ENCODE results near the gene NRIP1. TPM values are rescaled to one million over a fixed set of nuclear protein-coding genes. Genes with fewer than 3 reads are reported as not detected.

Gene NRIP1
- total RNA-seq, 1 donor from 2014 or later, result 59.1 TPM

DNA sequence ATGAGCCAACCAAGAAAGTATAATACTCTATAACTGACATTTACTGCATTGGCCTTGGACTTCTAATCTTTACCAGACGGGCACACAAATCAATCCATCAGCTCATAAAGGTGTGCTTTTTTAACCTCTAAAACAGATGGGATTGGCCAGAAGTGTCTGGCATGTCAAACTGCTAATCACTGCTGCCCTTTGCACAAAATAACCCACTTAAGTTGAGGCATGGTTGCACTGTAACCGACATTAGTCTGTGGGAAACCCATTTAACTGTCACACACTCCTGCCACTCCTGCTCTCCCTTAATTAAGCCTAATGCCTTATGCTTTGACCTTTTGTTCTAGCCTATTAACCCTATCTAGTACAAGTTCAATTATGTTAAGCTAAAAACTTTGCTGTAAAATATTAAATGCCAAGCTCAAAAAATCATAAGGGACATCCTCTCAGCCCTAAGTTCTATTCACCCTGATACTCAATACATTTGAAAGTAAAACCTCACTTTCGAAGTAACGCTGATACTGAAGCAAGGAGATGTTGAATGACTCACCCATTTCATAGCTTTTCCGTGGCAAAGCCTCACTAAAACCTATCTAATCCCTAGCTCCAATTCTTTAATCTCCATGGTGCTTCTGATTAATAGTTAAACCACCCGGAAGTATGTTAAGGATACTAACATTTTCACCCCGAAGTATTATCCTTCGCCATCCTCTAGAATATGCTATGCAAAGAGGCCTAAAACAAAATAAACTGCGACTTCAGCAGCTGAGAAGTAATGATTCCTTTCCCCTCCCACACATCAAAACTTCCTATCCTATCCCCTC, 12.9 kb downstream of the NRIP1 start:
- H3K27ac Mint-ChIP-seq, result no peak overlapping the region
- H3K9me3 ChIP-seq (ENCODE audit: low read depth), result no peaks in the 10 kb centered on the region
- peaks cover 30% of the 10 kb centered on the region for H3K4me1 ChIP-seq
- H3K4me2 ChIP-seq, result peak overlapping the region; percentile 63
- no peak overlapping the region for H3K27ac ChIP-seq
- H4K20me1 ChIP-seq (ENCODE audit: low read depth), result peaks cover 90% of the 10 kb centered on the region
- peaks cover 76% of the 10 kb centered on the region for H3K36me3 Mint-ChIP-seq
- H3K9me3 Mint-ChIP-seq, result peaks cover 83% of the 10 kb centered on the region
- H3K4me3 ChIP-seq, result no peak overlapping the region
- no peaks in the 10 kb centered on the region for H3K27me3 ChIP-seq
- no peak for TF ChIP-seq EZH2phosphoT487 (IDR thresholded peaks at IDR 0.05)
- no peak for TF ChIP-seq EZH2 (IDR thresholded peaks at IDR 0.05)
- TF ChIP-seq, protein P1, sequence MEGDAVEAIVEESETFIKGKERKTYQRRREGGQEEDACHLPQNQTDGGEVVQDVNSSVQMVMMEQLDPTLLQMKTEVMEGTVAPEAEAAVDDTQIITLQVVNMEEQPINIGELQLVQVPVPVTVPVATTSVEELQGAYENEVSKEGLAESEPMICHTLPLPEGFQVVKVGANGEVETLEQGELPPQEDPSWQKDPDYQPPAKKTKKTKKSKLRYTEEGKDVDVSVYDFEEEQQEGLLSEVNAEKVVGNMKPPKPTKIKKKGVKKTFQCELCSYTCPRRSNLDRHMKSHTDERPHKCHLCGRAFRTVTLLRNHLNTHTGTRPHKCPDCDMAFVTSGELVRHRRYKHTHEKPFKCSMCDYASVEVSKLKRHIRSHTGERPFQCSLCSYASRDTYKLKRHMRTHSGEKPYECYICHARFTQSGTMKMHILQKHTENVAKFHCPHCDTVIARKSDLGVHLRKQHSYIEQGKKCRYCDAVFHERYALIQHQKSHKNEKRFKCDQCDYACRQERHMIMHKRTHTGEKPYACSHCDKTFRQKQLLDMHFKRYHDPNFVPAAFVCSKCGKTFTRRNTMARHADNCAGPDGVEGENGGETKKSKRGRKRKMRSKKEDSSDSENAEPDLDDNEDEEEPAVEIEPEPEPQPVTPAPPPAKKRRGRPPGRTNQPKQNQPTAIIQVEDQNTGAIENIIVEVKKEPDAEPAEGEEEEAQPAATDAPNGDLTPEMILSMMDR (IDR thresholded peaks at IDR 0.05), result no peak
- no peak for DNase-seq (ENCODE audit: low spot score)
- H3K79me2 ChIP-seq (ENCODE audit: low read depth), result peaks cover 100% of the 10 kb centered on the region
- H3K4me3 Mint-ChIP-seq, result no peak overlapping the region
- no peak overlapping the region for H2AFZ ChIP-seq (replicated peaks)
- no peak overlapping the region for H3K9ac ChIP-seq
- peaks cover 9% of the 10 kb centered on the region for H3F3A ChIP-seq (ENCODE audit: low read depth)
- no peaks in the 10 kb centered on the region for H3K27me3 Mint-ChIP-seq (ENCODE audit: insufficient read depth, low read depth)
- peaks cover 5% of the 10 kb centered on the region for H3K36me3 ChIP-seq
- no peaks in the 10 kb centered on the region for H3K4me1 Mint-ChIP-seq

DNA sequence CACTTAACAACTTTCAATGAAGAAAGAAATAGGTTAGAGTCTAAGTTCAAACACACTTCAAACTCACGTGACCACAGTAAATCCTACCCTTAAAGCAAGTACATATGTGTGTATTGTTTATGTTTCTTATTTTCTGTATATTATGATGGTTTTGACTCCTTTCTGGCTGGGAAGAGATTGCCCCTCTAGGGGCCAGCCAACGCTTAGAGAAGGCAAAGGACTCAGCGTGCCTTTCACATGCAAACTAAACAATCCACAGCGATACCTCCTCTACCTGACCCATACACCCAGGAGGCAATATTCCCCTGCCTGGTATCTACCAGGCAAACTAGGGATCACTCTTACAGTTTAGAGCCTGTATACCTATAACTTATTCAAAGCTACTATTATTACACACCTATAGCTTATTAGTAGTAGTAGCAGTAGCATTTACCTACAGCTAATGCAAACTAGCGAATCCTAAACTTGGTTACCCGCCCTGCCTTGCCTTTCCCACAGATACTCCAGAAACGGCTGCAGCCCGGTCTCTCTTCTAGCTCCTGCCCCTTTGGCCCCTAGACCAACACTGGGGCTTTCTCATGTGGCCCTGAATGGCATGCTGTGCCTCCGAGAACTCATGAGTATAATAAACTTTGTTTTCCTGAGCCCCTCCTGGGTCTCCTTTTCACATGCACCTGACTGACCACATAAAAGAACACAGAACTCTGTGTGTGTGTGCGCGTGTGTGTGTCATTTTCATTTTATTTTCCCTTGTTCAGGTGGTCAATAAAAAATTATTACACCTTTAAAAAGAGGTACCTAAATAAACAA, 14.0 kb downstream of the NRIP1 start:
- peaks cover 78% of the 10 kb centered on the region for H3K36me3 Mint-ChIP-seq
- no peak overlapping the region for H3K9ac ChIP-seq
- H3K4me3 ChIP-seq, result peak overlapping the region; percentile 9
- no peaks in the 10 kb centered on the region for H3K9me3 ChIP-seq (ENCODE audit: low read depth)
- DNase-seq (ENCODE audit: low spot score), result no peak
- H3F3A ChIP-seq (ENCODE audit: low read depth), result peaks cover 9% of the 10 kb centered on the region
- H4K20me1 ChIP-seq (ENCODE audit: low read depth), result peaks cover 81% of the 10 kb centered on the region
- H3K4me3 Mint-ChIP-seq, result no peak overlapping the region
- H3K27ac Mint-ChIP-seq, result no peak overlapping the region
- no peaks in the 10 kb centered on the region for H3K4me1 Mint-ChIP-seq
- H3K27ac ChIP-seq, result no peak overlapping the region
- peak overlapping the region; percentile 63 for H3K4me2 ChIP-seq
- H3K36me3 ChIP-seq, result peaks cover 5% of the 10 kb centered on the region
- no peaks in the 10 kb centered on the region for H3K27me3 Mint-ChIP-seq (ENCODE audit: insufficient read depth, low read depth)
- H3K9me3 Mint-ChIP-seq, result peaks cover 85% of the 10 kb centered on the region
- TF ChIP-seq, protein P1 (IDR thresholded peaks at IDR 0.05), result no peak
- TF ChIP-seq EZH2phosphoT487 (IDR thresholded peaks at IDR 0.05) (no peak), EZH2 (IDR thresholded peaks at IDR 0.05) (no peak)
- H3K4me1 ChIP-seq, result peaks cover 30% of the 10 kb centered on the region
- no peaks in the 10 kb centered on the region for H3K27me3 ChIP-seq
- H2AFZ ChIP-seq (replicated peaks), result no peak overlapping the region
- peaks cover 100% of the 10 kb centered on the region for H3K79me2 ChIP-seq (ENCODE audit: low read depth)

DNA sequence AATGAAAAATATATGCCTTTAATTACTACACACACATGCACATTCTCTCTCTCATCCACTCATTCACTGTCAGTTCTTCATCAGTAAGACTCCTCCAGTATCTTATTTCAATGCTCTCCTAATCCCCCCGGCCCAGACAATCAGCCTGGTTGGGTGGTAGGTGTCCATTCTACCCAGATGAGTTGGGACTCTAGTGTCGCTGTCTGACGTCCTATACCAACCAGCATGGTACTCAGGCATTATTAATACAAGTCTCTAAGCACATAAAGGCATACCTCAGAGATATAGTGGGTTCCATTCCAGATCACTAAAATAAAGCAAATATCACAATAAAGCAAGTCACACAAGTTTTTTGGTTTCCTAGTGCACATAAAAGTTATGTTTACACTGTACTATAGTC, 19.8 kb downstream of the NRIP1 start:
- H3K36me3 ChIP-seq, result peaks cover 16% of the 10 kb centered on the region
- H3K27ac ChIP-seq, result no peak overlapping the region
- Mint-ChIP-seq H3K27ac (no peak overlapping the region), H3K4me3 (no peak overlapping the region), H3K36me3 (peaks cover 72% of the 10 kb centered on the region), H3K27me3 (ENCODE audit: insufficient read depth, low read depth) (peaks cover 3% of the 10 kb centered on the region), H3K9me3 (peaks cover 74% of the 10 kb centered on the region), H3K4me1 (no peaks in the 10 kb centered on the region)
- peaks cover 65% of the 10 kb centered on the region for H4K20me1 ChIP-seq (ENCODE audit: low read depth)
- H3K4me1 ChIP-seq, result no peaks in the 10 kb centered on the region
- no peaks in the 10 kb centered on the region for H3F3A ChIP-seq (ENCODE audit: low read depth)
- no peak for DNase-seq (ENCODE audit: low spot score)
- no peak overlapping the region for H3K4me3 ChIP-seq
- H3K9ac ChIP-seq, result no peak overlapping the region
- H3K79me2 ChIP-seq (ENCODE audit: low read depth), result peaks cover 99% of the 10 kb centered on the region
- H3K9me3 ChIP-seq (ENCODE audit: low read depth), result no peaks in the 10 kb centered on the region
- H3K27me3 ChIP-seq, result no peaks in the 10 kb centered on the region
- no peak overlapping the region for H3K4me2 ChIP-seq
- no peak overlapping the region for H2AFZ ChIP-seq (replicated peaks)
- TF ChIP-seq EZH2 (IDR thresholded peaks at IDR 0.05), result no peak
- TF ChIP-seq, protein P1 (IDR thresholded peaks at IDR 0.05), result no peak
- no peak for TF ChIP-seq EZH2phosphoT487 (IDR thresholded peaks at IDR 0.05)
